Fibroblast of lung (primary cell): ENCODE results near the gene CAPSL. TPM values are rescaled to one million over a fixed set of nuclear protein-coding genes. Genes with fewer than 3 reads are reported as not detected.

Experiments
- DNase-seq, 2 donors: peaks; one replicate each; pipeline versions ENCODE4 v3.0.0 to v3.0.0-alpha.2; 2010; ENCODE audit warnings: low read depth in 2 of 2
- H2AFZ ChIP-seq: 2 replicates; pipeline ENCODE4 v1.5.1; 2012; ENCODE audit warnings: low read length, control low read depth, inconsistent platforms
- H3K27ac ChIP-seq: 2 replicates; pipeline ENCODE4 v1.5.1; 2011; ENCODE audit warnings: low read length, control low read depth; ENCODE audit not compliant: insufficient read depth
- H3K27me3 ChIP-seq: 2 replicates; pipeline ENCODE4 v1.5.1; 2011; ENCODE audit warnings: mild to moderate bottlenecking, low read length; ENCODE audit not compliant: control insufficient read depth, insufficient read depth
- H3K36me3 ChIP-seq: 2 replicates; pipeline ENCODE4 v1.5.1; 2011; ENCODE audit warnings: low read length; ENCODE audit not compliant: control insufficient read depth, insufficient read depth
- H3K4me1 ChIP-seq: 2 replicates; pipeline ENCODE4 v1.5.1; 2011; ENCODE audit warnings: low read length; ENCODE audit not compliant: control insufficient read depth, insufficient read depth; ENCODE audit errors: extremely low read depth
- H3K4me2 ChIP-seq: 2 replicates; pipeline ENCODE4 v1.5.1; 2011; ENCODE audit warnings: low read length, control low read depth; ENCODE audit not compliant: insufficient read depth; ENCODE audit errors: extremely low read depth
- H3K4me3 ChIP-seq, 4 experiments: fragments of 200-600 bp in 1 of 4; sonication (generic) in 1 of 4; replicated peaks in 1 of 4; 2 replicates each; pipeline ENCODE4 v1.5.1; 2011 to 2016; ENCODE audit warnings: low read length in 4 of 4, low read depth in 3 of 4, mild to moderate bottlenecking in 3 of 4, control low read depth in 2 of 4, inconsistent platforms in 1 of 4, mixed read lengths in 1 of 4; ENCODE audit not compliant: insufficient read depth in 1 of 4; ENCODE audit errors: control extremely low read depth in 1 of 4
- H3K79me2 ChIP-seq: 2 replicates; pipeline ENCODE4 v1.5.1; 2012; ENCODE audit warnings: mild to moderate bottlenecking, low read length, inconsistent platforms; ENCODE audit not compliant: control insufficient read depth, insufficient read depth
- H3K9ac ChIP-seq: 2 replicates; pipeline ENCODE4 v1.5.1; 2011; ENCODE audit warnings: mild to moderate bottlenecking, low read length, control low read depth; ENCODE audit not compliant: insufficient read depth
- H3K9me3 ChIP-seq: 2 replicates; pipeline ENCODE4 v1.5.1; 2012; ENCODE audit warnings: low read depth, low read length; ENCODE audit not compliant: control insufficient read depth, insufficient read depth
- H4K20me1 ChIP-seq: 2 replicates; pipeline ENCODE4 v1.5.1; 2011; ENCODE audit warnings: low read length; ENCODE audit not compliant: control insufficient read depth, insufficient read depth; ENCODE audit errors: extremely low read depth
- EZH2 ChIP-seq: IDR thresholded peaks from 2 replicates; pipeline ENCODE4 v1.5.1; 2012; ENCODE audit warnings: low read length, control low read depth, mild to moderate bottlenecking; ENCODE audit errors: missing control alignments
- polyA plus RNA-seq, 2 donors: library from polyadenylated mRNA; depleted of rRNA in 1 of 2; stranded (reverse) in 1 of 2; unstranded in 1 of 2; fragments of >200 nt; gene quantifications; 2 replicates each; pipeline ENCODE4 v1.2.1, GENCODE V29; 2011 to 2012; ENCODE audit warnings: missing spikeins in 1 of 2
- total RNA-seq: library from RNA; depleted of rRNA; stranded (reverse); fragments of >200 nt; gene quantifications from 2 replicates; pipeline ENCODE4 v1.2.1, GENCODE V29; 2014
- TF ChIP-seq, protein P1 (sequence below), 2 donors: IDR thresholded peaks in 1 of 2; conservative IDR thresholded peaks in 1 of 2; 1 replicate in 1 of 2; 2 replicates in 1 of 2; pipeline ENCODE4 v1.5.1; 2011 to 2012; ENCODE audit warnings: low read length in 2 of 2, control low read depth in 1 of 2, inconsistent platforms in 1 of 2, low read depth in 1 of 2, mild to moderate bottlenecking in 1 of 2

Gene CAPSL
- total and polyA plus RNA-seq, 2 donors (not counting 1 experiment from before 2014, with no cell fraction given), result 0.33 to 0.96 TPM

- Histone ChIP-seq H3K27me3 (peaks cover 11% of the 10 kb centered on the region), H3K4me1 (no peaks in the 10 kb centered on the region), H3K4me2 (no peak overlapping the region), H3K36me3 (no peaks in the 10 kb centered on the region), H4K20me1 (no peaks in the 10 kb centered on the region), H3K9me3 (no peaks in the 10 kb centered on the region), H3K27ac (no peak overlapping the region), H3K79me2 (no peaks in the 10 kb centered on the region), H2AFZ (no peak overlapping the region), H3K9ac (no peak overlapping the region), H3K4me3 (no peak overlapping the region)
- TF ChIP-seq EZH2, result no peak
- TF ChIP-seq, protein P1, sequence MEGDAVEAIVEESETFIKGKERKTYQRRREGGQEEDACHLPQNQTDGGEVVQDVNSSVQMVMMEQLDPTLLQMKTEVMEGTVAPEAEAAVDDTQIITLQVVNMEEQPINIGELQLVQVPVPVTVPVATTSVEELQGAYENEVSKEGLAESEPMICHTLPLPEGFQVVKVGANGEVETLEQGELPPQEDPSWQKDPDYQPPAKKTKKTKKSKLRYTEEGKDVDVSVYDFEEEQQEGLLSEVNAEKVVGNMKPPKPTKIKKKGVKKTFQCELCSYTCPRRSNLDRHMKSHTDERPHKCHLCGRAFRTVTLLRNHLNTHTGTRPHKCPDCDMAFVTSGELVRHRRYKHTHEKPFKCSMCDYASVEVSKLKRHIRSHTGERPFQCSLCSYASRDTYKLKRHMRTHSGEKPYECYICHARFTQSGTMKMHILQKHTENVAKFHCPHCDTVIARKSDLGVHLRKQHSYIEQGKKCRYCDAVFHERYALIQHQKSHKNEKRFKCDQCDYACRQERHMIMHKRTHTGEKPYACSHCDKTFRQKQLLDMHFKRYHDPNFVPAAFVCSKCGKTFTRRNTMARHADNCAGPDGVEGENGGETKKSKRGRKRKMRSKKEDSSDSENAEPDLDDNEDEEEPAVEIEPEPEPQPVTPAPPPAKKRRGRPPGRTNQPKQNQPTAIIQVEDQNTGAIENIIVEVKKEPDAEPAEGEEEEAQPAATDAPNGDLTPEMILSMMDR (conservative IDR thresholded peaks at IDR 0.05 in 1 of 2, IDR thresholded peaks at IDR 0.05 in 1 of 2; ENCODE audit: low read depth in 1 of 2, low read length in 2 of 2), result no peak
- no peak for DNase-seq
Measured at GRCh38 chr5:35954175-35954574, 15.8 kb upstream of the CAPSL start.

DNA sequence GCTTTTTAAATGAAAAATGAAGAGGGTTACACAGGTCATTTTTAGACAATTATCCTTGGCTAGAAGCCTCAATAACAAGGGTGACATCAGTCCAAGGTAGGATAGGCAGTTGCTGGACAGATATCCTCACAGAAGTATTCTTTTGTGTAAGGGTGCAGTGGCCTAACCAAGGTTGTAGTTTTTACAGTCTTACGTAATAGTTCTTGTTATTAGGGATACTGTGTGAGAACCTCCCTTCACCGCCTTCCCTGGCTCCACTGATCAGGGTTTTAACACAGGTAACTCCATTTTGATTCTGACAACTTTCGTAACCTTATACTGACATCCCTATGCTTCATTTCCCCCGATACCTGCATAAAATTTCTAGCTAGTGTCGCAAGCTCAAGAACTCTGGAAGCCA, 8.7 kb upstream of the CAPSL start:
- no peak overlapping the region for H3K9ac ChIP-seq
- TF ChIP-seq, protein P1 (conservative IDR thresholded peaks at IDR 0.05 in 1 of 2, IDR thresholded peaks at IDR 0.05 in 1 of 2; ENCODE audit: low read depth in 1 of 2, low read length in 2 of 2), result no peak
- TF ChIP-seq EZH2, result no peak
- peaks cover 3% of the 10 kb centered on the region for H3K27me3 ChIP-seq
- H3K36me3 ChIP-seq, result no peaks in the 10 kb centered on the region
- no peak overlapping the region for H3K4me2 ChIP-seq
- no peaks in the 10 kb centered on the region for H4K20me1 ChIP-seq
- H3K4me1 ChIP-seq, result no peaks in the 10 kb centered on the region
- H3K9me3 ChIP-seq, result no peaks in the 10 kb centered on the region
- DNase-seq, result no peak
- H2AFZ ChIP-seq, result no peak overlapping the region
- H3K79me2 ChIP-seq, result no peaks in the 10 kb centered on the region
- H3K4me3 ChIP-seq, result no peak overlapping the region
- no peak overlapping the region for H3K27ac ChIP-seq

- Histone ChIP-seq H3K79me2 (no peaks in the 10 kb centered on the region), H4K20me1 (no peaks in the 10 kb centered on the region), H3K9me3 (no peaks in the 10 kb centered on the region), H3K27ac (no peak overlapping the region), H2AFZ (no peak overlapping the region), H3K4me2 (no peak overlapping the region), H3K27me3 (peaks cover 3% of the 10 kb centered on the region), H3K4me3 (no peak overlapping the region), H3K4me1 (no peaks in the 10 kb centered on the region), H3K36me3 (no peaks in the 10 kb centered on the region), H3K9ac (no peak overlapping the region)
- TF ChIP-seq EZH2, result no peak
- TF ChIP-seq, protein P1 (conservative IDR thresholded peaks at IDR 0.05 in 1 of 2, IDR thresholded peaks at IDR 0.05 in 1 of 2; ENCODE audit: low read depth in 1 of 2, low read length in 2 of 2), result peak in 1 of 2 donors; percentile 24
- no peak for DNase-seq
Measured at GRCh38 chr5:35939639-35940038, 1.2 kb upstream of the CAPSL start.
